HG03039 (cell line): Measurements from ENCODE around the gene CD70.
"Not testable (repeated sequence)": the region's sequence is repeated elsewhere in the genome, so short reads cannot be mapped to it uniquely, and the experiment has no call there.

Source experiments
- ATAC-seq: cut with Tn5 transposase; IDR thresholded peaks from one replicate; pipeline ENCODE4 v1.9.1; 2021; ENCODE audit warnings: mild to moderate bottlenecking, moderate library complexity; ENCODE audit not compliant: unreplicated experiment

CD70 gene

GRCh38 chr19:6572217-6572616 is 18.7 kb downstream of the CD70 start:
- ATAC-seq = no peak

- no peak for ATAC-seq
Measured at GRCh38 chr19:6571167-6571566, 19.8 kb downstream of the CD70 start.

- no peak for ATAC-seq
Measured at GRCh38 chr19:6570764-6571163, 20.2 kb downstream of the CD70 start.

- no peak for ATAC-seq
Measured at GRCh38 chr19:6568816-6569215, 22.1 kb downstream of the CD70 start.

- ATAC-seq = no peak
Measured at GRCh38 chr19:6568010-6568526, 22.9 kb downstream of the CD70 start.

GRCh38 chr19:6566727-6567126 is 24.2 kb downstream of the CD70 start:
- not testable (repeated sequence) for ATAC-seq

- no peak for ATAC-seq
Measured at GRCh38 chr19:6564393-6564792, 26.6 kb downstream of the CD70 start.

- not testable (repeated sequence) for ATAC-seq
Measured at GRCh38 chr19:6562437-6562836, 28.5 kb downstream of the CD70 start.

- ATAC-seq = no peak
Measured at GRCh38 chr19:6556480-6557195, 34.3 kb downstream of the CD70 start.

- no peak for ATAC-seq
Measured at GRCh38 chr19:6556043-6556449, 34.9 kb downstream of the CD70 start.

- no peak for ATAC-seq
Measured at GRCh38 chr19:6551607-6552450, 39.1 kb downstream of the CD70 start.

- ATAC-seq = no peak
Measured at GRCh38 chr19:6551091-6551490, 39.9 kb downstream of the CD70 start.

- not testable (repeated sequence) for ATAC-seq
Measured at GRCh38 chr19:6550679-6551078, 40.3 kb downstream of the CD70 start.

- ATAC-seq = no peak
Measured at GRCh38 chr19:6543866-6544347, 47.0 kb downstream of the CD70 start.

- no peak for ATAC-seq
Measured at GRCh38 chr19:6540918-6541689, 49.8 kb downstream of the CD70 start.

- ATAC-seq = no peak
Measured at GRCh38 chr19:6539514-6539913, 51.4 kb downstream of the CD70 start.
